A673 (cell line): ENCODE measurements around the gene PYGM. TPM values are rescaled to one million over a fixed set of nuclear protein-coding genes. Genes with fewer than 3 reads are reported as not detected.
"Not testable (repeated sequence)": the region's sequence is repeated elsewhere in the genome, so short reads cannot be mapped to it uniquely, and the experiment has no call there.

Source experiments
- BruUV-seq: library from RNA; stranded (reverse); fragments of 400-500 nt; replicated peaks from 2 replicates; lab custom pipeline; 2021; lab: Mats Ljungman, UMichigan
- CTCF ChIA-PET: fragments of 300-600 bp; sonication (Branson Sonifier 250); formaldehyde crosslinking; loops from one replicate; lab custom pipeline; 2022; ENCODE audit warnings: antibody characterized with exemption; lab: Charles Lee
- POLR2A ChIA-PET: fragments of 300-600 bp; sonication (Branson Sonifier 250); formaldehyde crosslinking; loops from one replicate; lab custom pipeline; 2022; ENCODE audit warnings: antibody characterized with exemption; ENCODE audit not compliant: low non-redundant PET; lab: Charles Lee
- DNase-seq: peaks from one replicate; pipeline ENCODE4 v3.0.0-alpha.2; 2015; ENCODE audit warnings: low spot score
- H3K27ac ChIP-seq: fragments of 200-600 bp; sonication (generic); 2 replicates; pipeline ENCODE4 v1.5.1; 2016; ENCODE audit warnings: mixed run types, low read depth, mild to moderate bottlenecking, mixed read lengths, antibody characterized with exemption, low read length; ENCODE audit not compliant: poor library complexity, severe bottlenecking
- H3K27me3 ChIP-seq: fragments of 200-600 bp; sonication (generic); replicated peaks from 2 replicates; pipeline ENCODE4 v1.6.1; 2017; ENCODE audit warnings: mixed run types, low read depth, mild to moderate bottlenecking, mixed read lengths, antibody characterized with exemption, low read length; ENCODE audit not compliant: insufficient read depth, poor library complexity
- H3K36me3 ChIP-seq: fragments of 200-600 bp; sonication (generic); 2 replicates; pipeline ENCODE4 v1.6.1; 2016; ENCODE audit warnings: mixed run types, mild to moderate bottlenecking, mixed read lengths, antibody characterized with exemption, low read length; ENCODE audit not compliant: insufficient read depth, poor library complexity, severe bottlenecking
- H3K4me1 ChIP-seq: fragments of 200-600 bp; sonication (generic); 2 replicates; pipeline ENCODE4 v1.6.1; 2017; ENCODE audit warnings: mixed run types, mild to moderate bottlenecking, mixed read lengths, antibody characterized with exemption, low read length; ENCODE audit not compliant: insufficient read depth, poor library complexity, severe bottlenecking
- H3K4me3 ChIP-seq: fragments of 200-600 bp; sonication (generic); 2 replicates; pipeline ENCODE4 v1.5.1; 2016; ENCODE audit warnings: low read depth, mixed run types, mild to moderate bottlenecking, mixed read lengths, low read length; ENCODE audit not compliant: poor library complexity, severe bottlenecking
- H3K9me3 ChIP-seq: fragments of 200-600 bp; sonication (generic); 2 replicates; pipeline ENCODE4 v1.6.1; 2016; ENCODE audit warnings: mixed run types, low read depth, mild to moderate bottlenecking, mixed read lengths, antibody characterized with exemption, low read length; ENCODE audit not compliant: poor library complexity, severe bottlenecking
- CTCF ChIP-seq: fragments of 300-800, 200-600 bp; sonication (generic); conservative IDR thresholded peaks from 2 replicates; pipeline ENCODE4 v1.5.1; 2017; ENCODE audit warnings: low read depth, mild to moderate bottlenecking, antibody characterized with exemption, low read length, moderate library complexity, mixed read lengths
- EZH2 ChIP-seq: fragments of 200-600 bp; sonication (generic); IDR thresholded peaks from 2 replicates; pipeline ENCODE4 v1.6.1; 2017; ENCODE audit warnings: borderline replicate concordance, low read depth, mild to moderate bottlenecking, mixed read lengths, antibody characterized with exemption, low read length; ENCODE audit not compliant: poor library complexity, severe bottlenecking
- intact Hi-C: fragments of 100-400 bp; cut with micrococcal nuclease; formaldehyde crosslinking; loops from one replicate; pipeline ENCODE4 v1.10.0; 2022; ENCODE audit not compliant: unreplicated experiment
- total RNA-seq: library from RNA; stranded (reverse); gene quantifications from 2 replicates; pipeline ENCODE4 v1.2.3, GENCODE V29; 2021

The PYGM gene
- total RNA-seq, 1 experiment from 2014 or later = 2.4 TPM

GRCh38 chr11:64703048-64703447 lies 56.7 kb downstream of the PYGM start:
- Histone ChIP-seq H3K4me1 (no peaks in the 10 kb centered on the region), H3K4me3 (no peak overlapping the region), H3K9me3 (no peaks in the 10 kb centered on the region), H3K27me3 (peaks cover 15% of the 10 kb centered on the region), H3K27ac (no peak overlapping the region), H3K36me3 (no peaks in the 10 kb centered on the region)
- ChIA-PET CTCF (no interaction called here), POLR2A (no interaction called here)
- no peak for TF ChIP-seq EZH2
- TF ChIP-seq CTCF = no peak
- BruUV-seq = no TSS peak
- intact Hi-C loops = no loop called here
- DNase-seq = no peak

GRCh38 chr11:64701956-64702355 lies 57.8 kb downstream of the PYGM start:
- POLR2A ChIA-PET, intact Hi-C loops, H3K27ac ChIP-seq, H3K4me3 ChIP-seq, H3K9me3 ChIP-seq, DNase-seq, H3K4me1 ChIP-seq, CTCF ChIA-PET, H3K36me3 ChIP-seq, BruUV-seq: not testable (repeated sequence)
- H3K27me3 ChIP-seq = peaks cover 15% of the 10 kb centered on the region

GRCh38 chr11:64698427-64698826 lies 61.3 kb downstream of the PYGM start:
- Histone ChIP-seq H3K9me3 (no peaks in the 10 kb centered on the region), H3K27me3 (peaks cover 10% of the 10 kb centered on the region), H3K4me3 (no peak overlapping the region), H3K36me3 (no peaks in the 10 kb centered on the region), H3K4me1 (no peaks in the 10 kb centered on the region), H3K27ac (no peak overlapping the region)
- CTCF ChIA-PET = no interaction called here
- intact Hi-C loops = no loop called here
- BruUV-seq = no TSS peak
- DNase-seq = no peak
- POLR2A ChIA-PET = no interaction called here
- TF ChIP-seq EZH2 = no peak
- TF ChIP-seq CTCF = no peak

GRCh38 chr11:64697663-64698375 lies 62.0 kb downstream of the PYGM start:
- no peaks in the 10 kb centered on the region for H3K36me3 ChIP-seq
- H3K4me3 ChIP-seq = no peak overlapping the region
- ChIA-PET POLR2A (no interaction called here), CTCF (interaction anchor here (0.5 kb wide), 1 partner anchor 111 kb away, joined by 4 read pairs; no protein-coding TSS in a partner anchor)
- no peaks in the 10 kb centered on the region for H3K4me1 ChIP-seq
- intact Hi-C loops = no loop called here
- H3K27ac ChIP-seq = no peak overlapping the region
- no TSS peak for BruUV-seq
- no peak for DNase-seq
- peaks cover 10% of the 10 kb centered on the region for H3K27me3 ChIP-seq
- TF ChIP-seq EZH2 = no peak
- no peak for TF ChIP-seq CTCF
- no peaks in the 10 kb centered on the region for H3K9me3 ChIP-seq
